ENCODE results near the gene ANKRD13B.

- TF ChIP-seq CTCF (IDR thresholded peaks at IDR 0.05): no peak
- TF ChIP-seq POLR2A (IDR thresholded peaks at IDR 0.05): no peak
- TF ChIP-seq POLR2AphosphoS5 (IDR thresholded peaks at IDR 0.05; ENCODE audit: insufficient read depth in 1 of 2, low read depth in 1 of 2): no peak
These were observed 6.1 kb upstream of the ANKRD13B start for GRCh38 chr17:29586676-29587469.
